ENCODE measurements around the gene FAM117B.

FAM117B gene

GRCh38 chr2:202634556-202635427, at the start of gene FAM117B:
FAM117B (plus strand) TSS chr2:202634969; CDS start chr2:202635188, 219 bp downstream.
- in situ Hi-C loops (cut with MboI; ENCODE audit: low pct_unique_long_range_greater_than_20kb, low sequenced_read_pairs), result no loop called here
- peak; percentile 98 for DNase-seq

GRCh38 chr2:202588647-202589581, 45.9 kb upstream of the FAM117B start:
- DNase-seq, result peak; percentile 76
- in situ Hi-C loops (cut with MboI; ENCODE audit: low pct_unique_long_range_greater_than_20kb, low sequenced_read_pairs), result loop anchor here (25.0 kb wide), 1 partner anchor 848 kb away; no protein-coding TSS in a partner anchor

- in situ Hi-C loops (cut with MboI; ENCODE audit: low pct_unique_long_range_greater_than_20kb, low sequenced_read_pairs), result loop anchor here (25.0 kb wide), 1 partner anchor 848 kb away; no protein-coding TSS in a partner anchor
- no peak for DNase-seq
Measured at GRCh38 chr2:202589582-202589949, 45.2 kb upstream of the FAM117B start.

GRCh38 chr2:202592566-202592965, 42.2 kb upstream of the FAM117B start:
- in situ Hi-C loops (cut with MboI; ENCODE audit: low pct_unique_long_range_greater_than_20kb, low sequenced_read_pairs), result loop anchor here (25.0 kb wide), 1 partner anchor 845 kb away; no protein-coding TSS in a partner anchor

GRCh38 chr2:202599105-202599504, 35.7 kb upstream of the FAM117B start:
- no peak for DNase-seq
- in situ Hi-C loops (cut with MboI; ENCODE audit: low pct_unique_long_range_greater_than_20kb, low sequenced_read_pairs), result loop anchor here (25.0 kb wide), 1 partner anchor 838 kb away; no protein-coding TSS in a partner anchor

More at GRCh38 chr2:202592566-202592965, 42.2 kb upstream of the FAM117B start:
- DNase-seq, result no peak

- in situ Hi-C loops (cut with MboI; ENCODE audit: low pct_unique_long_range_greater_than_20kb, low sequenced_read_pairs), result loop anchor here (25.0 kb wide), 1 partner anchor 837 kb away; no protein-coding TSS in a partner anchor
Measured at GRCh38 chr2:202599911-202600310, 34.9 kb upstream of the FAM117B start.

GRCh38 chr2:202604699-202605098, 30.1 kb upstream of the FAM117B start:
- in situ Hi-C loops (cut with MboI; ENCODE audit: low pct_unique_long_range_greater_than_20kb, low sequenced_read_pairs), result no loop called here
- DNase-seq, result no peak

More at GRCh38 chr2:202599911-202600310, 34.9 kb upstream of the FAM117B start:
- no peak for DNase-seq

GRCh38 chr2:202605174-202605573, 29.6 kb upstream of the FAM117B start:
- in situ Hi-C loops (cut with MboI; ENCODE audit: low pct_unique_long_range_greater_than_20kb, low sequenced_read_pairs), result no loop called here
- no peak for DNase-seq

- in situ Hi-C loops (cut with MboI; ENCODE audit: low pct_unique_long_range_greater_than_20kb, low sequenced_read_pairs), result no loop called here
- peak; percentile 64 for DNase-seq
Measured at GRCh38 chr2:202608142-202608852, 26.5 kb upstream of the FAM117B start.

- in situ Hi-C loops (cut with MboI; ENCODE audit: low pct_unique_long_range_greater_than_20kb, low sequenced_read_pairs), result no loop called here
- DNase-seq, result no peak
Measured at GRCh38 chr2:202609381-202610145, 25.2 kb upstream of the FAM117B start.

GRCh38 chr2:202610380-202610779, 24.4 kb upstream of the FAM117B start:
- DNase-seq, result no peak
- in situ Hi-C loops (cut with MboI; ENCODE audit: low pct_unique_long_range_greater_than_20kb, low sequenced_read_pairs), result no loop called here

GRCh38 chr2:202612145-202612544, 22.6 kb upstream of the FAM117B start:
- DNase-seq, result no peak

GRCh38 chr2:202613479-202613878, 21.3 kb upstream of the FAM117B start:
- no peak for DNase-seq
- in situ Hi-C loops (cut with MboI; ENCODE audit: low pct_unique_long_range_greater_than_20kb, low sequenced_read_pairs), result no loop called here

More at GRCh38 chr2:202612145-202612544, 22.6 kb upstream of the FAM117B start:
- in situ Hi-C loops (cut with MboI; ENCODE audit: low pct_unique_long_range_greater_than_20kb, low sequenced_read_pairs), result no loop called here

GRCh38 chr2:202624133-202624532, 10.6 kb upstream of the FAM117B start:
- DNase-seq, result no peak
- in situ Hi-C loops (cut with MboI; ENCODE audit: low pct_unique_long_range_greater_than_20kb, low sequenced_read_pairs), result no loop called here

GRCh38 chr2:202627042-202627441, 7.7 kb upstream of the FAM117B start:
- DNase-seq, result no peak
- in situ Hi-C loops (cut with MboI; ENCODE audit: low pct_unique_long_range_greater_than_20kb, low sequenced_read_pairs), result no loop called here

GRCh38 chr2:202628646-202629198, 6.0 kb upstream of the FAM117B start:
- in situ Hi-C loops (cut with MboI; ENCODE audit: low pct_unique_long_range_greater_than_20kb, low sequenced_read_pairs), result no loop called here
- no peak for DNase-seq

GRCh38 chr2:202632682-202633290, 2.0 kb upstream of the FAM117B start:
- in situ Hi-C loops (cut with MboI; ENCODE audit: low pct_unique_long_range_greater_than_20kb, low sequenced_read_pairs), result no loop called here
- DNase-seq, result no peak

Data from KBM-7 (cell line).